ENCODE results near the gene GRIK1.

GRIK1 gene

GRCh38 chr21:29654203-29654602 is 285.6 kb downstream of the GRIK1 start:
- Histone ChIP-seq H3K27me3 (ENCODE audit: insufficient read depth, low read length) (peaks cover 6% of the 10 kb centered on the region; the same call in 1 of the 2 replicates), H4K20me1 (ENCODE audit: insufficient read depth, low read length) (no peaks in the 10 kb centered on the region), H2AFZ (ENCODE audit: low read length) (no peak overlapping the region), H3F3A (ENCODE audit: insufficient read depth, low read length) (no peaks in the 10 kb centered on the region), H3K4me3 (ENCODE audit: low read depth, low read length, poor library complexity, severe bottlenecking) (no peak overlapping the region), H3K9me2 (ENCODE audit: low read depth, low read length) (no peaks in the 10 kb centered on the region), H3K4me2 (ENCODE audit: low read length) (no peak overlapping the region), H3K9ac (ENCODE audit: low read length) (no peak overlapping the region), H3K79me2 (ENCODE audit: insufficient read depth, low read length) (no peaks in the 10 kb centered on the region), H3K27ac (ENCODE audit: low read depth, low read length, poor library complexity, severe bottlenecking) (no peak overlapping the region), H3K4me1 (ENCODE audit: insufficient read depth, low read length, severe bottlenecking) (no peaks in the 10 kb centered on the region), H3K9me3 (ENCODE audit: low read length) (no peaks in the 10 kb centered on the region), H3K36me3 (ENCODE audit: insufficient read depth, low read length) (no peaks in the 10 kb centered on the region)
- TF ChIP-seq CTCF (IDR thresholded peaks at IDR 0.05; ENCODE audit: low read length) (no peak), EZH2 (IDR thresholded peaks at IDR 0.05; ENCODE audit: borderline replicate concordance, low read length) (no peak)

DNA sequence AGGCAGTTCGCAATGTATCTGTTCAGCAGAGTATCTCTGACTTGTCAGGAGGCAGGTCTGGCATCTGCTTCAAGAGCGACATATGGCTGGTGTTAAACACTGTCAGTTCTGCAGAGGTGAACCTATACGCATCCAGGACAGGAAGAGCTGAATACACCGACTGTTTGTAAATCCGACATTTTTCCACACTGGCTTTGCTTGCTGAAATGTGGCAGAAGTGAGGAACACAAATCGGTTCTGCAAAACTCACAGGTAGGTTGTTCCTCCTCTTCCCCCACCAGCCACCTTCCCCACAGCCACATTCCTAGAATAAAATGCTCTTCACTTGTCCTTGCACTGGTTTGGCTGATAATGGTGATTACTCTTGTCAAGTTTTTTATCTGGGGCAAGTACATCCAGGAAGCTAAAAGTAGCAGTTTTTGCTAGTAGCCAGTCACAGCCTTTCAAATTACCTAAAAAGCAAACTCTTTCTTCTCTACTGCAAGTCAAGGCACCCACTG is 289.2 kb downstream of the GRIK1 start:
- Histone ChIP-seq H3K4me3 (ENCODE audit: low read depth, low read length, poor library complexity, severe bottlenecking) (no peak overlapping the region), H3F3A (ENCODE audit: insufficient read depth, low read length) (no peaks in the 10 kb centered on the region), H3K9ac (ENCODE audit: low read length) (no peak overlapping the region), H3K79me2 (ENCODE audit: insufficient read depth, low read length) (no peaks in the 10 kb centered on the region), H3K27ac (ENCODE audit: low read depth, low read length, poor library complexity, severe bottlenecking) (no peak overlapping the region), H3K36me3 (ENCODE audit: insufficient read depth, low read length) (no peaks in the 10 kb centered on the region), H3K4me2 (ENCODE audit: low read length) (no peak overlapping the region), H3K9me3 (ENCODE audit: low read length) (no peaks in the 10 kb centered on the region), H3K9me2 (ENCODE audit: low read depth, low read length) (no peaks in the 10 kb centered on the region), H3K27me3 (ENCODE audit: insufficient read depth, low read length) (no peaks in the 10 kb centered on the region; the same call in 1 of the 2 replicates), H3K4me1 (ENCODE audit: insufficient read depth, low read length, severe bottlenecking) (no peaks in the 10 kb centered on the region), H2AFZ (ENCODE audit: low read length) (no peak overlapping the region), H4K20me1 (ENCODE audit: insufficient read depth, low read length) (no peaks in the 10 kb centered on the region)
- TF ChIP-seq CTCF (IDR thresholded peaks at IDR 0.05; ENCODE audit: low read length) (no peak), EZH2 (IDR thresholded peaks at IDR 0.05; ENCODE audit: borderline replicate concordance, low read length) (no peak)

DNA sequence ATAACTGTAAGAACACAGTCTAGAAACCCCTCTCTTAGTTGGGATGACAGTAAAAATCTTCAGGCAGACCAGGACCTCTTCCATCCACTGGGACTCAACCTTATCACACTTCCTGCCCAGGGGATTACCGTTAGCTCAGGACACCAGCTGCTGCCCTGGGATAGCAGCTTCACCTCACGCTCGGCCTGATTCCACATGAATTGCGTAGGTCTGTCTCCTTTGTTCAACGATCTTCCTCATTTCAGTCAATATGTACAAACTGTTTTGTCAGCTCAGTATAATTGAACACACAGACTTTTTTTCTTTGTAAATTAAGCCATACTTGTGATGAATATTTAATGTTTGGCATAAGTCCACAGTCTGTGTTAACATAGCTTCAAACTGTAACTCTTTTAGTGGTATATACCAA is 290.4 kb downstream of the GRIK1 start:
- Histone ChIP-seq H3F3A (ENCODE audit: insufficient read depth, low read length) (no peaks in the 10 kb centered on the region), H3K9me2 (ENCODE audit: low read depth, low read length) (no peaks in the 10 kb centered on the region), H3K4me2 (ENCODE audit: low read length) (no peak overlapping the region), H4K20me1 (ENCODE audit: insufficient read depth, low read length) (no peaks in the 10 kb centered on the region), H3K9me3 (ENCODE audit: low read length) (no peaks in the 10 kb centered on the region), H3K79me2 (ENCODE audit: insufficient read depth, low read length) (no peaks in the 10 kb centered on the region), H2AFZ (ENCODE audit: low read length) (no peak overlapping the region), H3K4me1 (ENCODE audit: insufficient read depth, low read length, severe bottlenecking) (no peaks in the 10 kb centered on the region), H3K27ac (ENCODE audit: low read depth, low read length, poor library complexity, severe bottlenecking) (no peak overlapping the region), H3K27me3 (ENCODE audit: insufficient read depth, low read length) (no peaks in the 10 kb centered on the region; the same call in 1 of the 2 replicates), H3K9ac (ENCODE audit: low read length) (no peak overlapping the region), H3K36me3 (ENCODE audit: insufficient read depth, low read length) (no peaks in the 10 kb centered on the region), H3K4me3 (ENCODE audit: low read depth, low read length, poor library complexity, severe bottlenecking) (no peak overlapping the region)
- no peak for TF ChIP-seq CTCF (IDR thresholded peaks at IDR 0.05; ENCODE audit: low read length)
